BLaER1 treated with 17β-estradiol and CSF1 and Interleukin-3, amounts not matched to agents 10 nM and 100 nM (cell line): ENCODE data around the gene CIDEA.

Source experiments
- H3K27ac ChIP-seq, 11 experiments: shearing (Covaris generic); formaldehyde crosslinking; 2 replicates each; pipeline ENCODE4 v1.8.1; 2022
- H3K27me3 ChIP-seq, 11 experiments: shearing (Covaris generic); formaldehyde crosslinking; 2 replicates each; pipeline ENCODE4 v1.8.1; 2022
- H3K36me3 ChIP-seq, 11 experiments: shearing (Covaris generic); formaldehyde crosslinking; 2 replicates each; pipeline ENCODE4 v1.8.1; 2022
- H3K4me1 ChIP-seq, 10 experiments: shearing (Covaris generic); formaldehyde crosslinking; 2 replicates each; pipeline ENCODE4 v1.8.1; 2022
- H3K4me2 ChIP-seq, 11 experiments: shearing (Covaris generic); formaldehyde crosslinking; 2 replicates each; pipeline ENCODE4 v1.8.1; 2022
- H3K4me3 ChIP-seq, 10 experiments: shearing (Covaris generic); formaldehyde crosslinking; 2 replicates each; pipeline ENCODE4 v1.8.1; 2022
- H3K9ac ChIP-seq, 11 experiments: shearing (Covaris generic); formaldehyde crosslinking; 2 replicates each; pipeline ENCODE4 v1.8.1; 2022
- H3K9me3 ChIP-seq, 11 experiments: shearing (Covaris generic); formaldehyde crosslinking; replicated peaks in 1 of 11; 2 replicates each; pipeline ENCODE4 v1.8.1; 2022
- H4K20me1 ChIP-seq, 11 experiments: shearing (Covaris generic); formaldehyde crosslinking; 2 replicates each; pipeline ENCODE4 v1.8.1; 2022
- Cebpa-rat ChIP-seq, 11 experiments: shearing (Covaris generic); IDR thresholded peaks; 2 replicates each; pipeline ENCODE4 v1.8.1; 2022

The CIDEA gene

GRCh38 chr18:12253663-12254135, 462 bp upstream of the CIDEA start:
- peaks cover 10 to 20% (median 16%) of the 10 kb centered on the region in 10 experiments; a peak in 18 of 20 replicates for H3K4me1 ChIP-seq
- H3K4me2 ChIP-seq: no peak overlapping the region
- no peak for TF ChIP-seq Cebpa-rat (IDR thresholded peaks at IDR 0.05)
- H3K36me3 ChIP-seq: no peaks in the 10 kb centered on the region
- no peak overlapping the region for H3K4me3 ChIP-seq
- H3K27ac ChIP-seq: no peak overlapping the region
- H3K27me3 ChIP-seq: no peaks in the 10 kb centered on the region
- peaks cover 8 to 19% (median 13%) of the 10 kb centered on the region in 11 experiments; a peak in 17 of 22 replicates for H3K9me3 ChIP-seq
- no peaks in the 10 kb centered on the region; a peak in 1 of 22 replicates for H4K20me1 ChIP-seq
- H3K9ac ChIP-seq: no peak overlapping the region

GRCh38 chr18:12254820-12255511, 805 bp downstream of the CIDEA start:
- no peak for TF ChIP-seq Cebpa-rat (IDR thresholded peaks at IDR 0.05)
- Histone ChIP-seq H3K9ac (no peak overlapping the region), H3K36me3 (no peaks in the 10 kb centered on the region), H3K4me2 (no peak overlapping the region), H3K9me3 (peaks cover 8 to 19% (median 13%) of the 10 kb centered on the region in 11 experiments; a peak in 17 of 22 replicates), H3K27me3 (no peaks in the 10 kb centered on the region), H4K20me1 (no peaks in the 10 kb centered on the region; a peak in 1 of 22 replicates), H3K4me3 (no peak overlapping the region), H3K27ac (no peak overlapping the region), H3K4me1 (peaks cover 10 to 20% (median 16%) of the 10 kb centered on the region in 10 experiments; a peak in 18 of 20 replicates)

GRCh38 chr18:12255626-12256026, 1.5 kb downstream of the CIDEA start:
- Histone ChIP-seq H3K27me3 (no peaks in the 10 kb centered on the region), H4K20me1 (no peaks in the 10 kb centered on the region; a peak in 1 of 22 replicates), H3K9ac (no peak overlapping the region), H3K4me3 (no peak overlapping the region), H3K27ac (no peak overlapping the region), H3K9me3 (peaks cover 8 to 19% (median 13%) of the 10 kb centered on the region in 11 experiments; a peak in 17 of 22 replicates), H3K36me3 (no peaks in the 10 kb centered on the region), H3K4me2 (no peak overlapping the region), H3K4me1 (peaks cover 10 to 20% (median 16%) of the 10 kb centered on the region in 10 experiments; a peak in 18 of 20 replicates)
- TF ChIP-seq Cebpa-rat (IDR thresholded peaks at IDR 0.05): no peak

- Histone ChIP-seq H3K4me1 (peaks cover 10 to 20% (median 16%) of the 10 kb centered on the region in 10 experiments; a peak in 18 of 20 replicates), H3K9ac (no peak overlapping the region), H3K4me3 (no peak overlapping the region), H3K27ac (no peak overlapping the region), H4K20me1 (no peaks in the 10 kb centered on the region), H3K4me2 (peak overlapping the region in 10 of 11 experiments; percentile 16 to 57 (median 43); a peak in 14 of 22 replicates), H3K27me3 (no peaks in the 10 kb centered on the region), H3K9me3 (peaks cover 8 to 19% (median 13%) of the 10 kb centered on the region in 11 experiments; a peak in 17 of 22 replicates), H3K36me3 (no peaks in the 10 kb centered on the region)
- no peak for TF ChIP-seq Cebpa-rat (IDR thresholded peaks at IDR 0.05)
These were observed 2.8 kb downstream of the CIDEA start for GRCh38 chr18:12256951-12257350.

GRCh38 chr18:12257996-12258718, 4.0 kb downstream of the CIDEA start:
- H3K4me2 ChIP-seq: peak overlapping the region; percentile 16 to 57 (median 40); a peak in 18 of 22 replicates
- H3K36me3 ChIP-seq: no peaks in the 10 kb centered on the region
- H3K4me1 ChIP-seq: peaks cover 10 to 20% (median 16%) of the 10 kb centered on the region in 10 experiments; a peak in 18 of 20 replicates
- no peak overlapping the region for H3K4me3 ChIP-seq
- H3K9me3 ChIP-seq: peaks cover 8 to 19% (median 13%) of the 10 kb centered on the region in 11 experiments; a peak in 17 of 22 replicates
- H3K27me3 ChIP-seq: no peaks in the 10 kb centered on the region
- H3K9ac ChIP-seq: no peak overlapping the region
- TF ChIP-seq Cebpa-rat (IDR thresholded peaks at IDR 0.05): no peak
- no peak overlapping the region for H3K27ac ChIP-seq
- H4K20me1 ChIP-seq: no peaks in the 10 kb centered on the region

GRCh38 chr18:12258719-12259705, 4.9 kb downstream of the CIDEA start:
- H3K9me3 ChIP-seq: peaks cover 6 to 10% (median 8%) of the 10 kb centered on the region in 11 experiments; a peak in 17 of 22 replicates
- no peak overlapping the region for H3K27ac ChIP-seq
- peaks cover 10 to 20% (median 16%) of the 10 kb centered on the region in 10 experiments; a peak in 18 of 20 replicates for H3K4me1 ChIP-seq
- H3K36me3 ChIP-seq: no peaks in the 10 kb centered on the region
- no peak for TF ChIP-seq Cebpa-rat (IDR thresholded peaks at IDR 0.05)
- no peak overlapping the region for H3K9ac ChIP-seq
- no peaks in the 10 kb centered on the region for H3K27me3 ChIP-seq
- no peaks in the 10 kb centered on the region for H4K20me1 ChIP-seq
- no peak overlapping the region for H3K4me3 ChIP-seq
- peak overlapping the region in 1 of 11 experiments; percentile 46; a peak in 1 of 22 replicates for H3K4me2 ChIP-seq

GRCh38 chr18:12262748-12263147, 8.6 kb downstream of the CIDEA start:
- no peak for TF ChIP-seq Cebpa-rat (IDR thresholded peaks at IDR 0.05)
- no peaks in the 10 kb centered on the region for H3K27me3 ChIP-seq
- no peaks in the 10 kb centered on the region for H3K9me3 ChIP-seq
- H3K27ac ChIP-seq: no peak overlapping the region
- H4K20me1 ChIP-seq: no peaks in the 10 kb centered on the region
- H3K4me3 ChIP-seq: no peak overlapping the region
- peaks cover 3 to 10% (median 6%) of the 10 kb centered on the region in 10 experiments; a peak in 17 of 20 replicates for H3K4me1 ChIP-seq
- no peak overlapping the region for H3K4me2 ChIP-seq
- H3K9ac ChIP-seq: no peak overlapping the region
- no peaks in the 10 kb centered on the region for H3K36me3 ChIP-seq

- no peaks in the 10 kb centered on the region for H3K27me3 ChIP-seq
- no peak overlapping the region for H3K27ac ChIP-seq
- H4K20me1 ChIP-seq: no peaks in the 10 kb centered on the region
These were observed 10.7 kb downstream of the CIDEA start for GRCh38 chr18:12264864-12265263.

More at GRCh38 chr18:12264864-12265263, 10.7 kb downstream of the CIDEA start:
- Histone ChIP-seq H3K9me3 (no peaks in the 10 kb centered on the region), H3K4me2 (no peak overlapping the region), H3K4me1 (no peaks in the 10 kb centered on the region; a peak in 1 of 20 replicates), H3K36me3 (no peaks in the 10 kb centered on the region), H3K9ac (no peak overlapping the region), H3K4me3 (no peak overlapping the region)
- TF ChIP-seq Cebpa-rat (IDR thresholded peaks at IDR 0.05): no peak
